HepG2 (cell line): Measurements from ENCODE around the gene C2CD4A. TPM values are rescaled to one million over a fixed set of nuclear protein-coding genes. Genes with fewer than 3 reads are reported as not detected.

Experiments
- BCL6 ChIP-seq: IDR thresholded peaks from 2 replicates; pipeline ENCODE4 v1.6.1; 2016; ENCODE audit warnings: missing genetic modification reagents, missing compliant biosample characterization
- E2F2 ChIP-seq: sonication (generic); formaldehyde crosslinking; IDR thresholded peaks from 2 replicates; pipeline ENCODE4 v1.4.0; 2020; ENCODE audit warnings: missing genetic modification reagents, borderline replicate concordance
- GATAD1 ChIP-seq: IDR thresholded peaks from 2 replicates; pipeline ENCODE4 v1.6.1; 2016; ENCODE audit warnings: missing genetic modification reagents, missing compliant biosample characterization
- HMG20B ChIP-seq: conservative IDR thresholded peaks from 2 replicates; pipeline ENCODE4 v1.6.1; 2016; ENCODE audit warnings: missing genetic modification reagents, missing compliant biosample characterization
- HNF4A ChIP-seq: sonication (generic); formaldehyde crosslinking; IDR thresholded peaks from 2 replicates; pipeline ENCODE4 v1.4.0; 2020; ENCODE audit warnings: missing genetic modification reagents
- JDP2 ChIP-seq: sonication (generic); formaldehyde crosslinking; IDR thresholded peaks from 2 replicates; pipeline ENCODE4 v1.8.1; 2022; ENCODE audit warnings: missing genetic modification reagents, borderline replicate concordance
- MBD4 ChIP-seq: IDR thresholded peaks from 2 replicates; pipeline ENCODE4 v1.6.1; 2012; ENCODE audit warnings: low read length, inconsistent platforms, borderline replicate concordance
- MTA3 ChIP-seq: sonication (generic); formaldehyde crosslinking; IDR thresholded peaks from 2 replicates; pipeline ENCODE4 v1.4.0; 2020; ENCODE audit warnings: missing genetic modification reagents
- MTF2 ChIP-seq: sonication (generic); formaldehyde crosslinking; IDR thresholded peaks from 2 replicates; pipeline ENCODE4 v1.5.0; 2020; ENCODE audit warnings: missing genetic modification reagents, borderline replicate concordance
- NBN ChIP-seq: fragments of 450-650 bp; conservative IDR thresholded peaks from 2 replicates; pipeline ENCODE4 v1.6.1; 2017
- PHF20 ChIP-seq: sonication (generic); formaldehyde crosslinking; IDR thresholded peaks from 2 replicates; pipeline ENCODE4 v1.5.0; 2020; ENCODE audit warnings: mild to moderate bottlenecking, missing genetic modification reagents
- SAFB2 ChIP-seq: sonication (generic); formaldehyde crosslinking; IDR thresholded peaks from 2 replicates; pipeline ENCODE4 v1.5.1; 2020; ENCODE audit warnings: missing genetic modification reagents, low read depth, mild to moderate bottlenecking, borderline replicate concordance
- SP5 ChIP-seq: IDR thresholded peaks from 2 replicates; pipeline ENCODE4 v1.6.1; 2016; ENCODE audit warnings: low read depth, borderline replicate concordance
- TMF1 ChIP-seq: sonication (generic); formaldehyde crosslinking; IDR thresholded peaks from 2 replicates; pipeline ENCODE4 v1.8.1; 2022; ENCODE audit warnings: low read depth, missing genetic modification reagents
- ZNF143 ChIP-seq: sonication (generic); formaldehyde crosslinking; IDR thresholded peaks from 2 replicates; pipeline ENCODE4 v1.4.0; 2020; ENCODE audit warnings: missing genetic modification reagents
- ZNF318 ChIP-seq: sonication (generic); formaldehyde crosslinking; IDR thresholded peaks from 2 replicates; pipeline ENCODE4 v1.4.0; 2020; ENCODE audit warnings: mild to moderate bottlenecking, missing genetic modification reagents
- ZNF383 ChIP-seq: sonication (generic); formaldehyde crosslinking; IDR thresholded peaks from 2 replicates; pipeline ENCODE4 v1.4.0; 2020; ENCODE audit warnings: missing genetic modification reagents, mild to moderate bottlenecking, borderline replicate concordance
- ZNF484 ChIP-seq: sonication (generic); formaldehyde crosslinking; IDR thresholded peaks from 2 replicates; pipeline ENCODE4 v1.5.1; 2020; ENCODE audit warnings: mild to moderate bottlenecking, low read depth, missing genetic modification reagents, borderline replicate concordance
- ZNF563 ChIP-seq: sonication (generic); formaldehyde crosslinking; IDR thresholded peaks from 2 replicates; pipeline ENCODE4 v1.8.0; 2022; ENCODE audit warnings: mild to moderate bottlenecking, moderate library complexity, missing genetic modification reagents
- ZNF615 ChIP-seq: sonication (generic); formaldehyde crosslinking; IDR thresholded peaks from 2 replicates; pipeline ENCODE4 v1.5.0; 2020; ENCODE audit warnings: mild to moderate bottlenecking, missing genetic modification reagents, borderline replicate concordance
- ZNF746 ChIP-seq: sonication (generic); formaldehyde crosslinking; IDR thresholded peaks from 2 replicates; pipeline ENCODE4 v1.8.0; 2022; ENCODE audit warnings: mild to moderate bottlenecking, missing genetic modification reagents
- ZSCAN29 ChIP-seq: sonication (generic); formaldehyde crosslinking; conservative IDR thresholded peaks from 2 replicates; pipeline ENCODE4 v1.4.0; 2020; ENCODE audit warnings: mild to moderate bottlenecking, missing genetic modification reagents
- polyA plus RNA-seq, 8 experiments: library from polyadenylated mRNA; depleted of rRNA in 3 of 8; stranded (reverse) in 7 of 8; unstranded in 1 of 8; fragments of >200 nt; fragmentation: Illumina TruSeq in 4 of 8; extraction: Trizol in 4 of 8; gene quantifications; 2 replicates each; pipeline versions ENCODE4 v1.2.1 to v1.2.3, GENCODE V29; 2011 to 2016; ENCODE audit warnings: low read depth in 4 of 8, missing spikeins in 1 of 8, mixed read lengths in 1 of 8; ENCODE audit not compliant: insufficient read depth in 1 of 8
- total RNA-seq, 5 experiments: library from RNA; depleted of rRNA; stranded (reverse); fragments of >200 nt; fragmentation: Illumina TruSeq; extraction: Trizol; gene quantifications; 2 replicates each; pipeline ENCODE4 v1.2.3, GENCODE V29; 2016; ENCODE audit warnings: low read depth in 1 of 5

Gene C2CD4A
- total and polyA plus RNA-seq, 2 of the 13 experiments (the other 11 are each of a cell fraction or from before 2014, with no cell fraction given), result 0.20 TPM; not detected in 1

- no peak for TF ChIP-seq ZNF383
- 0 out of 2 replicates have a peak, but pooled peaks have one; percentile 40 for TF ChIP-seq HMG20B (CRISPR knock-in tag)
- TF ChIP-seq ZNF615 (CRISPR knock-in tag), result no peak
- 0 out of 2 replicates have a peak, but pooled peaks have one; percentile 21 for TF ChIP-seq ZNF318 (CRISPR knock-in tag)
- TF ChIP-seq PHF20 (CRISPR knock-in tag), result no peak
- TF ChIP-seq GATAD1 (CRISPR knock-in tag), result peak; percentile 50; the same call in 1 of the 2 replicates
- TF ChIP-seq MBD4, result no peak
- no peak for TF ChIP-seq NBN
- TF ChIP-seq E2F2 (CRISPR knock-in tag), result peak; percentile 46; the same call in 1 of the 2 replicates
- TF ChIP-seq SP5 (CRISPR knock-in tag), result no peak
- no peak for TF ChIP-seq MTA3 (CRISPR knock-in tag)
- TF ChIP-seq ZNF484 (CRISPR knock-in tag), result no peak
- TF ChIP-seq ZNF746 (CRISPR knock-in tag), result no peak
- peak; percentile 38; the same call in 1 of the 2 replicates for TF ChIP-seq HNF4A (CRISPR knock-in tag)
- TF ChIP-seq JDP2 (CRISPR knock-in tag), result no peak
- no peak for TF ChIP-seq ZNF563
- peak; percentile 11; the same call in 1 of the 2 replicates for TF ChIP-seq BCL6
- no peak for TF ChIP-seq MTF2
- 0 out of 2 replicates have a peak, but pooled peaks have one; percentile 55 for TF ChIP-seq ZSCAN29
- TF ChIP-seq SAFB2 (CRISPR knock-in tag), result no peak
- no peak for TF ChIP-seq ZNF143 (CRISPR knock-in tag)
- no peak for TF ChIP-seq TMF1
Observed at GRCh38 chr15:62066663-62067447, at the start of gene C2CD4A (continued).
